NCI-H1417 treated with DMSO at 0.1 percent for 48 hours (cell line): ENCODE results near the gene KRT17.
"Not testable (repeated sequence)": the region's sequence is repeated elsewhere in the genome, so short reads cannot be mapped to it uniquely, and the experiment has no call there.

ENCODE experiments used
- DNase-seq: peaks from one replicate; lab custom pipeline; 2025; lab: John Stamatoyannopoulos, UW

The KRT17 gene

GRCh38 chr17:41634639-41635038 is 10.3 kb upstream of the KRT17 start:
- DNase-seq, result no peak

- no peak for DNase-seq
Observed at GRCh38 chr17:41633556-41634199, 9.3 kb upstream of the KRT17 start.

DNA sequence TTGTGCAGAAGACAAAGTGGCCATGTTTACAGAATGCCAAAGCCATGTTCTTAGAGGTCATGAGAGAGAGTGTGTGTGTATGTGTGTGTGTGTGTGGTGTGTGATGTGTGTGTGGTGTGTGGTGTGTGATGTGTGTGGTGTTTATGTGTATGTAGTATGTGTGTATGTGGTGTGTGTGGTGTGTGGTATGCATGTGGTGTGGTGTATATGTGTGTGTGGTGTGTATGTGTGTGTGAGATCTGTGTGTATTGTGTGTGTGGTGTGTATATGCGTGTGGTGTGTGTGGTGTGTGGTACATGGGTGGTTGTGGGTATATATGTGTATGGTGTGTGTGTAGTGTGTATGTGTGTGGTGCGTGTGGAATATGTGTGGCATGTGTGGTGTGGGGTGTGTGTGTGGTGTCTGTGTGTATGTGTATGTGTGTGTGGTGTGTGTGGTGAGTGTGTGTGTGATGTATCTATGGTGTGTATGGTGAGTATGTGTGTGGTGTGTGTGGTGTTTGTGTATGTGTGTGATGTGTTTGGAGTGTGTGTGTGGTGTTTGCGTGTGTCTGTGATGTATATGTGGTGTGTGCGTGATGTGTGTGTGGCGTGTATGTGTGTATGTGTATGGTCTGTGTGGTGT is 8.2 kb upstream of the KRT17 start:
- no peak for DNase-seq

DNA sequence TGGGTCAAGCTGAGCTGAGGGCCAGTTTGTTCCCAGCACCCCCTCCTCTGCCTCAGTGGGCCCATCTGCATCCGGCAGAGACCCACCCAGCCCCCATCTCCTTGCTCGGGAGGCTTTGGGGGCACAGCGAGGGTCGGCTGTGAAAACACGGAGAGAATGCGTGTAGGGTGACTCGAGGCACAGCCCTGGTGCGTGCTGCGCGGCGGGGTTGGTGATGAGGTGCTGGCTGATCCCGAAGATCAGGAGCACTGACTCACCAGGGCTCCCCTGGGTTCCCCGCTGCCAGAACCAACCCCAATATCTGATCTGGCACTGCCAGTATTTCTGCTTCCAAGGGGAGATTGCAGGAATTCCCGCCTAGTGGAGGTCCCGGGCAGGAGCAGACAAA is 7.5 kb upstream of the KRT17 start:
- no peak for DNase-seq

- no peak for DNase-seq
Observed at GRCh38 chr17:41631025-41631897, 6.9 kb upstream of the KRT17 start.

GRCh38 chr17:41629826-41630670 is 5.7 kb upstream of the KRT17 start:
- no peak for DNase-seq

- no peak for DNase-seq
Observed at GRCh38 chr17:41629316-41629715, 4.9 kb upstream of the KRT17 start.

GRCh38 chr17:41628621-41629255 is 4.4 kb upstream of the KRT17 start:
- DNase-seq, result not testable (repeated sequence)

- not testable (repeated sequence) for DNase-seq
Observed at GRCh38 chr17:41628073-41628370, 3.6 kb upstream of the KRT17 start.

DNA sequence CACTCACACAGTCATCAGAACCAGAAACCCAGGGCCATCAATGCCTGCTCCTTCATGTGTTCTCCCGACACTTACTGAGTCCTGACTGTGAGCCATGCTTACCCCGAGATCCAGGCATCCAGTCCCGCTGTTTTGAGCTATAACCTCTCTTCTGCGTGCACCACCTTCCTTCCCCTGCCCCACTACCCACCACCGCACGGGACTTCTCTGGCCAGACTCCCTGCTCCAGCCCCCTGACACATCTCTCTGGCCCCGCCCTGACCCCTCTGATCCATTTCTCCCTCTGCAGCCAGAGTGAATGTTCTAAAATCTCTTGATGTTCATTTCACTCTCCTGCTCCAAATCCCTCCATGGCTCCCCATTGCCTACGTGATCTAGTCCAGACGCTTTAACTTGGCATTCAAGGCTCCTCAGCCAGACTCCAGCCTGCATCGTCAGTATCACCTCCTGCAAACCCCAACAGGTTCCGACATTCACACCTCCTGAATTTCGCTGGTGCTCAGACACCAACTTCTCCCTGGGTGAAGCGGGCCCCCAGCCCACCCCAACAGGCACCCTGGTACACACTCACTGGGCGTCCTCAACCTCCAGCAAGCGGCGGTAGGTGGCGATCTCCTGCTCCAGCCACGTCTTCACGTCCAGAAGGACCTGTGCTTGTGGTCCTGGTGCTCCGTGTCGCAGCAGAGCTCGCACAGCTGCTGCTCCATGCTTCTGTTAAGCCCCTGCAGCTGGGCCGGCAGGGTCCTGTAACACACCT is 3.1 kb upstream of the KRT17 start:
- DNase-seq, result no peak

DNA sequence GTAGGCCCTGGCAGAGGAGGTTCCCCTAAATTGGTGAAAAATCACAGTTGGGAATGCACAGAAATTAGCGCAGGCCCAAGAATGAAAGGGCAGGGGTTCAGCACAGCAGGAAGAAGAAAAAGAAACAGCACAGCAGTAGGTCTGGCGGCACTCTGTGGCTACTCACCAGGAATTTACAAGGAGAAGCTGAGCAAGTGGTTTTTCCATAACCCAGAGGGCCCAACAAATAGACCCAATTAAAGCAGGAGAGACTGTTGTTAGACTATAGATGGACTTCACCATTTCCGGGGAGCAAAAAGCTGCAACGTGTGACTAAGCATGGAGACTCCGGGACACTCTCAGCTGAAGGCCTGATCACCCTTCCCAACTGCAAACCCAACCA is 2.5 kb upstream of the KRT17 start:
- not testable (repeated sequence) for DNase-seq

- DNase-seq, result not testable (repeated sequence)
Observed at GRCh38 chr17:41626028-41626913, 1.9 kb upstream of the KRT17 start.

DNA sequence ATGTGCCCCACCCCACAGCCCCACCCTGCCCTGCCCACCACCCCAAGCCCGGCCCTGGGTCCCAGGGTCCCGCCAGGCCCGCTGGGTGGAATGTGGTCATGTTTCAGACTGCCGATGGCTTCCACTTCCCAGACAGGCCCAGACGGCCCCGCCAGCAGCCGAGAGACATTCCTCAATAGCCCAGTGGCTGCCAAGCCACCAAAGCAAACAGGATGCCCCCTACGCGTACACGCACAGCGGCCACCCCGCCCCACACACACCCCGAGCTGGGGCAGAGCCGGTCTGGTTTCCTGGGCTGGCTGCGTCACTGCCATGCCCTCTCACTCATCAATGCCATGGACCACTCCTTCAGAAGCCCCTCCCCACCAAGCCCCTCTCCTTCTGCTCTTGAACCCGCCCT is 1.2 kb upstream of the KRT17 start:
- no peak for DNase-seq

DNA sequence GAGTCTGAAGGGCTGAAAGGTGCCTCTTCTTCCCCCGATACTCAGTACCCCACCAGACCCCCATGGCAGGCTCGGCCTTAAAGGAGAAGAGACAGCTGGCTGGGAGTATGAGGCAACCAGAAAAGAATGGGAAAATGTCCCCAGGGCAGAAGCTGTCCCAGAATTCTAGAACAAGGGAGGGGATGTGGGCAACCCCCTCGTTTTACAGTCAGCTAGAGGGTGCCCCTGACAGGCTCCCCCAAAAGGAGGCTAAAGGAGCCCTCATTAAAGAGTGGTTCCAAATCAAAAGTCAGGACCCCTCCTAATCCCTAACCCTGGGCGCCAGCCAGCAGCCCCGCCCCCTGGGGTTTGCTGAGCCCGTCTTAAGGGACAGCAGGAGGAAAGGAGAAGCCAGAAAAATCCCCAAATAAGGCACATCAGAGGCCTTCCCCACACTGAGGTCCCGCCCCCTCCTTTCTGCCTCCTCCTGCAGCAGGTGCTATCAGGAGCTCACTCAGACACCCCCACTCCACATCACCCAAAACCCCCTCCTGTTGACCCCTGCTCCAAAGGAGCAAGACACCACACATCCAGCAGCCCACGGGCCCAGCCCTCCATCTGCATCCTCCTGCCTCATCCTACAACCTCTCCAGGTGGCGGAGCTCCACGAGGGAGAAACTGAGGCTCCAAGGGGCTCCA is 1.1 kb downstream of the KRT17 start:
- DNase-seq, result not testable (repeated sequence)

DNA sequence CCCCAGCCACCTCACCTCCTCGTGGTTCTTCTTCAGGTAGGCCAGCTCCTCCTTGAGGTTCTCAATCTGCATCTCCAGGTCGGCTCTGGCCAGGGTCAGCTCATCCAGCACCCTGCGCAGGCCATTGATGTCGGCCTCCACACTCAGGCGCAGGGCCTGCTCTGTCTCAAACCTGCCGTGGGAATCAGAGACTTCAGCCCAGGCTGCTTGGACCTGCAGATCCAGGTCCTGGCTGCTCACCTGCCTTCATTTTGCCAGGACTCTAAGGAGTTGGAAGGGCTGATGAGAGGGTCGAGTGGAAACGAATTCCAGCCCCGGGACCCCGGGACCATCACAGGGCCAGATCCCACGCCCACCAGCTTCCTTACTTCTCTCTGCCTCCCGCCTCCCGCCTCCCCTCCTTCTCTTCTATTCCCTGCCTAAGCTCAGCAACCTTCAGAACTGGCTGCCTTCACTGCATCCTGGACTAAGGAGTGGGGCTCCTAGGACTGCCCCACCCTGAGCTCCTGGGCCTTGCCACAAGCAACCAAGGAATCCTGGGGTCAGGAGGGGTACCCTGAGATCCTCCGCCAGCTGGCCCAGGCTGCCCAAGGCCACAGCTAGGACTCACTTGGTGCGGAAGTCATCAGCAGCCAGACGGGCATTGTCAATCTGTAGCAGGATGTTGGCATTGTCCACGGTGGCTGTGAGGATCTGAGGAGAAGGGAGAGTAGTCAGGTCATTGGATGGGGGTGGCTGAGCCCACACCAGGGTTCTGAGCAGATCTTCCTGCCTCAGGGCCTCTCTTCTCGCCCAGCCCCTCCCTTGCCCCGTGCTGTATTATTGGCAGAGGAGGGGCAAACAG is 1.8 kb downstream of the KRT17 start:
- DNase-seq, result not testable (repeated sequence)

GRCh38 chr17:41621916-41622315 is 2.5 kb downstream of the KRT17 start:
- DNase-seq, result no peak

DNA sequence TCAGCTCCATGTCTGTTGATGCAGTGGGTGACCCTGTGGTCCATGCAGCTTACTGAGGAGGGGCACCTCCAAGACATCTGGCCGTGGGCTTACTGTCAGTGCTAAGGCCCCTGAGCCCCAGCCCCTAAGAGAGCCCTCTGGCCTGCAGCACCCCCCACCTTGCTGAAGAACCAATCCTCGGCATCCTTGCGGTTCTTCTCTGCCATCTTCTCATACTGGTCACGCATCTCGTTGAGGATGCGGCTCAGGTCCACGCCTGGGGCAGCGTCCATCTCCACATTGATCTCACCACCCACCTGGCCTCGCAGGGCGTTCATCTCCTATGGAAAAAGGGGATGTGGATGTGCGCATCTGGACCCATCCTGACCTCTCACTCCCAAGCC is 2.9 kb downstream of the KRT17 start:
- DNase-seq, result not testable (repeated sequence)

GRCh38 chr17:41620583-41621434 is 3.6 kb downstream of the KRT17 start:
- DNase-seq, result no peak
